CD4-positive, alpha-beta T cell treated with Interleukin-17A for 1 hour (primary cell): ENCODE data around the gene SREBF1.

Experiments
- DNase-seq: peaks from one replicate; pipeline ENCODE4 v3.0.0-alpha.2; 2020

The SREBF1 gene

GRCh38 chr17:17772231-17772630 lies 64.6 kb downstream of the SREBF1 start:
- DNase-seq: no peak

GRCh38 chr17:17771498-17772201 lies 65.1 kb downstream of the SREBF1 start:
- DNase-seq: no peak

GRCh38 chr17:17770632-17771044 lies 66.1 kb downstream of the SREBF1 start:
- no peak for DNase-seq

GRCh38 chr17:17769869-17770631 lies 66.7 kb downstream of the SREBF1 start:
- DNase-seq: no peak

- DNase-seq: no peak
These were observed 68.2 kb downstream of the SREBF1 start for GRCh38 chr17:17768424-17769088.

- DNase-seq: no peak
These were observed 68.8 kb downstream of the SREBF1 start for GRCh38 chr17:17767887-17768418.

- no peak for DNase-seq
These were observed 69.5 kb downstream of the SREBF1 start for GRCh38 chr17:17767154-17767869.

GRCh38 chr17:17766744-17767120 lies 70.1 kb downstream of the SREBF1 start:
- DNase-seq: no peak

GRCh38 chr17:17766077-17766743 lies 70.6 kb downstream of the SREBF1 start:
- no peak for DNase-seq

- no peak for DNase-seq
These were observed 71.3 kb downstream of the SREBF1 start for GRCh38 chr17:17765359-17766076.

GRCh38 chr17:17763734-17764133 lies 73.1 kb downstream of the SREBF1 start:
- no peak for DNase-seq

GRCh38 chr17:17763136-17763535 lies 73.7 kb downstream of the SREBF1 start:
- no peak for DNase-seq

GRCh38 chr17:17762744-17763105 lies 74.1 kb downstream of the SREBF1 start:
- DNase-seq: no peak
